ENCODE results near the gene RPL32.

- TF ChIP-seq CTCF (conservative IDR thresholded peaks at IDR 0.05; ENCODE audit: low read depth, low read length) (peak; percentile 14; the same call in 1 of the 2 replicates), POLR2A (IDR thresholded peaks at IDR 0.05; ENCODE audit: low read depth, low read length) (no peak), FOS (IDR thresholded peaks at IDR 0.05; ENCODE audit: low read depth, low read length) (no peak), MAFK (IDR thresholded peaks at IDR 0.05; ENCODE audit: low read depth, low read length) (no peak), RCOR1 (IDR thresholded peaks at IDR 0.05; ENCODE audit: insufficient replicate concordance, low read length) (no peak)
Observed at GRCh38 chr3:12830785-12831156, 10.6 kb downstream of the RPL32 start.
